Keratinocyte (primary cell): Measurements from ENCODE around the gene BTRC. TPM values are rescaled to one million over a fixed set of nuclear protein-coding genes. Genes with fewer than 3 reads are reported as not detected.

Source experiments
- DNase-seq: peaks from one replicate; pipeline ENCODE4 v3.0.0-alpha.2; 2011; ENCODE audit warnings: low read depth, missing footprints, low spot score
- FAIRE-seq: peaks from 2 replicates; lab custom pipeline; 2011; peaks lifted over from hg19 to GRCh38; lab: Jason Lieb, UNC
- H2AFZ ChIP-seq: 2 replicates; pipeline ENCODE4 v1.6.0; 2012; ENCODE audit warnings: low read length, control low read depth, inconsistent platforms; ENCODE audit not compliant: control insufficient read depth
- H3K27ac ChIP-seq: 2 replicates; pipeline ENCODE4 v1.5.1; 2011; ENCODE audit warnings: low read length; ENCODE audit not compliant: control insufficient read depth, insufficient read depth
- H3K27me3 ChIP-seq: 3 replicates; pipeline ENCODE4 v1.6.0; 2011; ENCODE audit warnings: low read length; ENCODE audit not compliant: control insufficient read depth, insufficient read depth; ENCODE audit errors: extremely low read depth
- H3K36me3 ChIP-seq, 2 experiments: 2 replicates in 1 of 2; 3 replicates in 1 of 2; pipeline ENCODE4 v1.5.1; 2011; ENCODE audit warnings: low read length in 2 of 2, mild to moderate bottlenecking in 1 of 2; ENCODE audit not compliant: control insufficient read depth in 2 of 2, insufficient read depth in 2 of 2; ENCODE audit errors: extremely low read depth in 1 of 2
- H3K4me1 ChIP-seq: 3 replicates; pipeline ENCODE4 v1.5.1; 2011; ENCODE audit warnings: low read length; ENCODE audit not compliant: control insufficient read depth, insufficient read depth; ENCODE audit errors: extremely low read depth
- H3K4me2 ChIP-seq: 3 replicates; pipeline ENCODE4 v1.6.0; 2011; ENCODE audit warnings: low read depth, low read length; ENCODE audit not compliant: control insufficient read depth, insufficient read depth; ENCODE audit errors: extremely low read depth
- H3K4me3 ChIP-seq, 3 experiments: fragments of 200-600 bp in 1 of 3; sonication (generic) in 1 of 3; 2 replicates in 2 of 3; 3 replicates in 1 of 3; pipeline ENCODE4 v1.5.1; 2011 to 2016; ENCODE audit warnings: low read length in 3 of 3, mild to moderate bottlenecking in 3 of 3, control low read depth in 2 of 3, inconsistent platforms in 1 of 3, low read depth in 1 of 3, mixed read lengths in 1 of 3, mixed run types in 1 of 3, moderate library complexity in 1 of 3; ENCODE audit not compliant: control insufficient read depth in 2 of 3, insufficient read depth in 2 of 3; ENCODE audit errors: extremely low read depth in 1 of 3
- H3K79me2 ChIP-seq: 2 replicates; pipeline ENCODE4 v1.6.0; 2012; ENCODE audit warnings: low read length; ENCODE audit not compliant: control insufficient read depth, insufficient read depth
- H3K9ac ChIP-seq: 3 replicates; pipeline ENCODE4 v1.6.0; 2011; ENCODE audit warnings: low read length; ENCODE audit not compliant: control insufficient read depth, insufficient read depth; ENCODE audit errors: extremely low read depth
- H3K9me1 ChIP-seq: 3 replicates; pipeline ENCODE4 v1.6.0; 2011; ENCODE audit warnings: low read length; ENCODE audit not compliant: control insufficient read depth, insufficient read depth; ENCODE audit errors: extremely low read depth
- H3K9me3 ChIP-seq: 2 replicates; pipeline ENCODE4 v1.5.1; 2012; ENCODE audit warnings: low read depth, low read length; ENCODE audit not compliant: control insufficient read depth
- H4K20me1 ChIP-seq: 3 replicates; pipeline ENCODE4 v1.6.0; 2011; ENCODE audit warnings: low read length; ENCODE audit not compliant: control insufficient read depth, insufficient read depth; ENCODE audit errors: extremely low read depth
- EZH2 ChIP-seq: IDR thresholded peaks from one replicate; pipeline ENCODE4 v1.6.1; 2012; ENCODE audit warnings: inconsistent platforms, mild to moderate bottlenecking, low read length, moderate library complexity
- dilution Hi-C: fragments of 300-500 bp; cut with MboI; formaldehyde crosslinking; loops from one replicate; pipeline ENCODE4 v1.7.0; 2020; ENCODE audit warnings: low sequenced_read_pairs; ENCODE audit not compliant: extremely low pct_ligation_motif_present
- polyA plus RNA-seq, 5 experiments: library from polyadenylated mRNA; depleted of rRNA in 3 of 5; stranded (reverse) in 3 of 5; stranded (forward) in 1 of 5; unstranded in 1 of 5; fragments of >200 nt; gene quantifications; 1 replicate in 1 of 5; 2 replicates in 3 of 5; 3 replicates in 1 of 5; pipeline versions ENCODE4 v1.2.1 to v1.2.3, GENCODE V29; 2011 to 2012; ENCODE audit warnings: missing spikeins in 2 of 5, low read depth in 1 of 5, low replicate concordance in 1 of 5
- TF ChIP-seq, protein P1 (sequence below), 3 experiments: IDR thresholded peaks in 1 of 3; conservative IDR thresholded peaks in 1 of 3; optimal IDR thresholded peaks in 1 of 3; 2 replicates in 2 of 3; 3 replicates in 1 of 3; pipeline versions ENCODE3 to v1.5.1; 2011; ENCODE audit warnings: low read length in 3 of 3, mild to moderate bottlenecking in 3 of 3, moderate library complexity in 2 of 3, control low read depth in 1 of 3, inconsistent platforms in 1 of 3; ENCODE audit not compliant: insufficient read depth in 2 of 3; ENCODE audit errors: extremely low read depth in 1 of 3

BTRC gene
- polyA plus RNA-seq, 1 donor (not counting 4 experiments of a cell fraction or from before 2014, with no cell fraction given) = 21.7 TPM

- no peaks in the 10 kb centered on the region for H3K9me3 ChIP-seq
- no peaks in the 10 kb centered on the region for H3K9me1 ChIP-seq
- H3K4me1 ChIP-seq = no peaks in the 10 kb centered on the region
- FAIRE-seq = no peak
- H3K27me3 ChIP-seq = no peaks in the 10 kb centered on the region
- DNase-seq = no peak
- no peak overlapping the region for H3K4me2 ChIP-seq
- no peak overlapping the region for H3K4me3 ChIP-seq
- dilution Hi-C loops = no loop called here
- no peaks in the 10 kb centered on the region for H3K79me2 ChIP-seq
- no peak overlapping the region for H2AFZ ChIP-seq
- no peak overlapping the region for H3K27ac ChIP-seq
- no peaks in the 10 kb centered on the region for H4K20me1 ChIP-seq
- H3K9ac ChIP-seq = no peak overlapping the region
- H3K36me3 ChIP-seq = no peaks in the 10 kb centered on the region
- TF ChIP-seq, protein P1, sequence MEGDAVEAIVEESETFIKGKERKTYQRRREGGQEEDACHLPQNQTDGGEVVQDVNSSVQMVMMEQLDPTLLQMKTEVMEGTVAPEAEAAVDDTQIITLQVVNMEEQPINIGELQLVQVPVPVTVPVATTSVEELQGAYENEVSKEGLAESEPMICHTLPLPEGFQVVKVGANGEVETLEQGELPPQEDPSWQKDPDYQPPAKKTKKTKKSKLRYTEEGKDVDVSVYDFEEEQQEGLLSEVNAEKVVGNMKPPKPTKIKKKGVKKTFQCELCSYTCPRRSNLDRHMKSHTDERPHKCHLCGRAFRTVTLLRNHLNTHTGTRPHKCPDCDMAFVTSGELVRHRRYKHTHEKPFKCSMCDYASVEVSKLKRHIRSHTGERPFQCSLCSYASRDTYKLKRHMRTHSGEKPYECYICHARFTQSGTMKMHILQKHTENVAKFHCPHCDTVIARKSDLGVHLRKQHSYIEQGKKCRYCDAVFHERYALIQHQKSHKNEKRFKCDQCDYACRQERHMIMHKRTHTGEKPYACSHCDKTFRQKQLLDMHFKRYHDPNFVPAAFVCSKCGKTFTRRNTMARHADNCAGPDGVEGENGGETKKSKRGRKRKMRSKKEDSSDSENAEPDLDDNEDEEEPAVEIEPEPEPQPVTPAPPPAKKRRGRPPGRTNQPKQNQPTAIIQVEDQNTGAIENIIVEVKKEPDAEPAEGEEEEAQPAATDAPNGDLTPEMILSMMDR (optimal IDR thresholded peaks at IDR 0.05 in 1 of 3, IDR thresholded peaks at IDR 0.05 in 1 of 3, conservative IDR thresholded peaks at IDR 0.05 in 1 of 3; ENCODE audit: extremely low read depth in 1 of 3, insufficient read depth in 2 of 3, low read length in 3 of 3) = no peak
- TF ChIP-seq EZH2 = no peak
Measured at GRCh38 chr10:101492814-101493213, 138.8 kb downstream of the BTRC start.

- TF ChIP-seq EZH2 = no peak
- TF ChIP-seq, protein P1 (optimal IDR thresholded peaks at IDR 0.05 in 1 of 3, IDR thresholded peaks at IDR 0.05 in 1 of 3, conservative IDR thresholded peaks at IDR 0.05 in 1 of 3; ENCODE audit: extremely low read depth in 1 of 3, insufficient read depth in 2 of 3, low read length in 3 of 3) = no peak
- no peaks in the 10 kb centered on the region for H3K9me3 ChIP-seq
- H3K36me3 ChIP-seq = no peaks in the 10 kb centered on the region
- no peaks in the 10 kb centered on the region for H3K27me3 ChIP-seq
- FAIRE-seq (no peak), DNase-seq (no peak)
- no peaks in the 10 kb centered on the region for H4K20me1 ChIP-seq
- no peak overlapping the region for H3K4me2 ChIP-seq
- H3K9ac ChIP-seq = no peak overlapping the region
- no peaks in the 10 kb centered on the region for H3K79me2 ChIP-seq
- no peaks in the 10 kb centered on the region for H3K4me1 ChIP-seq
- dilution Hi-C loops = no loop called here
- H3K4me3 ChIP-seq = no peak overlapping the region
- H3K9me1 ChIP-seq = no peaks in the 10 kb centered on the region
- no peak overlapping the region for H3K27ac ChIP-seq
- H2AFZ ChIP-seq = no peak overlapping the region
Measured at GRCh38 chr10:101493249-101493648, 139.3 kb downstream of the BTRC start.
